ENCODE measurements around the gene STRIT1.

STRIT1 gene

GRCh38 chr3:155293516-155293915 is at the start of gene STRIT1:
STRIT1 (minus strand) TSS chr3:155293683.
- no peak for DNase-seq (ENCODE audit: low read depth)

- no peak for DNase-seq (ENCODE audit: low read depth)
These were observed 48.9 kb upstream of the STRIT1 start for GRCh38 chr3:155342344-155342743.

DNA sequence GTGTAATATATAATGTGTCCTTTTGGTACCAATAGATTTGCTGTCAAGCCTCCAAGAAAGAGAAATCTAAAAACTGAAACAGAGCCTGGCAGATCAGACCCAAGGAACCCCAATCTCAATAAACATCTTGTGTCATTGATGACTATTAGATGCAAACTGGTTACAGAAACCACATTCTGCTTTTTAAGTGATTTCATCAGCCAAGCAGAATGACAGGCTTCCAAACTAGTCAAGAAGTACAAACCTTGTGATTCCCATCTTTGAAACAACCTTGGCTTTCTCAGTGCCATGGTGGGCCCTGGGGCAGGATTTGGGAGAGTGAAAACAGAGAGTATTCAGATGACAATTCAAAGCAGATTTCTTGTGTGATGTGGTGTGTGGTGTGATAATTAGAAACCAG is 45.6 kb upstream of the STRIT1 start:
- no peak for DNase-seq (ENCODE audit: low read depth)

DNA sequence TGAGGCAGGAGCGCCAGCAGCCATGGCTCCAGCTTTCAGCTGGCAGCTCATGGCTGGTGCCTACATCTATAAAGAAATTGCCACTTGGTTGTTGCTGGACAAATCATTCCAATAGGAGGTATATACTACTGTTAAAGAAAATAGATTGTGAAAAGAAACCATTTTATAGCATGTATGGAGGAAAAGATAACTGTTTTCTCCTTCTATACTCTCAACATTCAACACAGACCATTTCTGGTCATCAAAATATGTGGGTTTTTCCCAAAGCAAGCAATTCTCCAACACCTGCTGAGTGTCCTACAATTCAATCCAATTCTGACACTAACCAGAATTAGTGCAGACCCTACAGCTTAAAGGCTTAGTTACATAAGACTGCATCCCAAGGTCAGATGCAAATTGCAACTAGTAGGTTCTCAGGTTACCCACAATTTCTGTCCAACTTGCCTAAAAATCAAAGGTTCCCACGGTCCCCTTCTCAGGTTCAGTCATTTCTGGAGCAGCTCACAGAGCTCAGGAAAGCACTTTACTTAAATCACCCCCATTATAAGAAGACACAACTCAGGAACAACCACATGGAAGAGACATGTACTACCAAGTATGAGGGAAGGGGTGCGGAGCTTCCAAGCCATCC is 42.4 kb upstream of the STRIT1 start:
- DNase-seq (ENCODE audit: low read depth) = no peak

DNA sequence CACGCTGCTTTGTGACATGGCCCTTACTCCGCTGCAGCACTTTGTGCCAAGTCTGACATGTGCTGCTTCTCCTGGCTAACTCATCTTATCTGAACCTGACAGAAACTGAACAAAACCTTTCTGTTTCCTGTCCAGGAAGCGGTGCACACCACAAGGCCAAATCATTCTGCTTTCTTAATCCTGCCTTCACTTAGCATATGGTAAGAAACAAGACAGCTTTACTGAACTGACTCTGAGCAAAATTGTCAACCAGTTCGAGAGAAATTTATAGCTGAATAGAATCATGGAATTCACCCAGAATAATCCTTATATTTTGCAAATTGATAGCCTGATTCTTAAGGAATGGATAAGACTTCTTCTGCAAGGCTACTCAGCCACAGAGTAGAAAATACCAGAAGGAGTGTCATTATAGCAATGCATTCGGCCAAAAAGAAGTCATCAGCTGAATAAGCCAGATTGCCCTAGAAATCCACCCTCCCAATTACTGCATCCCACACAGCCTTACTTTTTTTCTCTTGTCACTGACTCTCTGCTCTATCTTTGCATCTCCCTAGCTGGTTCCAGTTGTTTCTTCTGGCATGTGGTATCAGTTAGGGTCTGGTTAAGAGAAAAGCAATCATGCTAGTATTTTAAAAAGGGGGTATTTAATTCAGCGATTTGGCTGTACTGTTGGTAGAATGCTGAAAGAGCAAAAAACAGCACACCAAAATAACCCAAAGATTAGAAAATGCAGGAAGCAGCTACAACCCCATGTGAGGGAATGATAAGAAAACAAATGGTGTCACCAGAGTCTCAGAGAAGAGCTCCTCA is 41.6 kb upstream of the STRIT1 start:
- DNase-seq (ENCODE audit: low read depth) = no peak

GRCh38 chr3:155334215-155334913 is 40.9 kb upstream of the STRIT1 start:
- DNase-seq (ENCODE audit: low read depth) = no peak

DNA sequence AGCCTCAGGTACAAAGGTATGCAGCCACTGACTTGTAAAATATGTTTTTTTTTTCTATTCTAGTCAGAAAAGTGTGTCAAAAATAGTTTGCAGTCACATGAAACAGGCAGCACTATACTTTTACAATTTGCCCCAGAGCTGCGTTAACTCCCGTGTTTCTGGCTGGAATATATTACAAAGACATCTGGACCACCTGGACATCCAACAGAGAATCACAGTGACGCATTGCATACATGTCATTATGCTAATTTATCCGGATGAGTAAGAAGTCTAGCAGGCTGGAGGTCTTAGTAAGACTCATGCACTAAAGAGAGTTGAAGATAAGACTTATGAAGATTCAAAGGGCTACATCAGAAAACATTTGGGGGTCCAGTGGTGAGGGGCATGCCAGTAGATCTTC is 39.2 kb upstream of the STRIT1 start:
- no peak for DNase-seq (ENCODE audit: low read depth)

DNA sequence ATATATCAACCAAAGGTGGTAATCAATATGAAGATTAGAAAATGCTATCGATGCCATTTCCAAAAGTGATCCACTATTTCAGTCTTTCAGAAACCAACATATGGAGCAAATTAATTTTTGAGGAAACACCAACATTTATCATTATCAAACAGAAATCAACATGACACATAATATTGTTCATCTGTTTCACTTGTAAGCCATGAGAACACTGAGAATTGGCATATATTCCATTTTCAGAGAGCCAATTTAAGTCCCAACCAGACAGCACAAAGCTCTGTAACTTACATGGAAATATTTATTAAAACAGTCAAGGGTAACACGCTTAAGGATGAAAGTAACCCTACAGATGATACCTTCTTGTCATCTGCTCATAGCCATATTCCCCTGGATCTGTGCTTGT is 37.6 kb upstream of the STRIT1 start:
- no peak for DNase-seq (ENCODE audit: low read depth)

- no peak for DNase-seq (ENCODE audit: low read depth)
These were observed 36.9 kb upstream of the STRIT1 start for GRCh38 chr3:155330370-155330769.

- DNase-seq (ENCODE audit: low read depth) = no peak
These were observed 36.1 kb upstream of the STRIT1 start for GRCh38 chr3:155329513-155330048.

GRCh38 chr3:155327871-155328270 is 34.4 kb upstream of the STRIT1 start:
- DNase-seq (ENCODE audit: low read depth) = no peak

GRCh38 chr3:155327430-155327829 is 33.9 kb upstream of the STRIT1 start:
- no peak for DNase-seq (ENCODE audit: low read depth)

GRCh38 chr3:155326901-155327300 is 33.4 kb upstream of the STRIT1 start:
- no peak for DNase-seq (ENCODE audit: low read depth)

- no peak for DNase-seq (ENCODE audit: low read depth)
These were observed 32.8 kb upstream of the STRIT1 start for GRCh38 chr3:155326244-155326643.

DNA sequence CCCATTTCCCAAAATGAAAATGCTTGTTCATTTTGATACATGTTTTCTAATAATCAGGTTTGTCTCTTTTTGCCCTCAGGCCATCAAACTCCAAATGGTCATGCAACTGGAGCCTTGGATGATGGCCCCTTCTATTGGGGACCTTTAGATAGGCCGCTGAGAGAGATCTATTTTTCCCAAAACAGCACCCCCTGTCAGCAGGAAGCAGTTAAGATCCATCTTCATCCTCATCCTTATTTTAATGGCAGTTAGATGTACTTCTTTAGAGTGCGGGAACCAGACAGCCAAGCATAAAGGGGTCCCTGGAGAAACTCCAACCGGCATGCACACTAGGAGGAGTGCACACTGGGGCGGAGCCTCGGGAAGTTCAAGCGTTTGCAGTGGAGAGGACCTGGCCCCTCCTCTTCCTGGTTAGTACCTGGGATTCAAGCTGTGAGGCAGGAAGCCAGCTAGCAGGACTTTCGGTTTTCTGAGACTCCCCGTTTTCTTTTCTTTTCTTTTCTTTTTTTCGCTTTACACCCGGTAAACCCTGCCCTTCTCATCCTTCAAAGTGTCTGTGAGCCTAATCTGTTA is 31.9 kb upstream of the STRIT1 start:
- DNase-seq (ENCODE audit: low read depth) = no peak

GRCh38 chr3:155323063-155323666 is 29.7 kb upstream of the STRIT1 start:
- no peak for DNase-seq (ENCODE audit: low read depth)

- DNase-seq (ENCODE audit: low read depth) = no peak
These were observed 27.9 kb upstream of the STRIT1 start for GRCh38 chr3:155321418-155321817.

DNA sequence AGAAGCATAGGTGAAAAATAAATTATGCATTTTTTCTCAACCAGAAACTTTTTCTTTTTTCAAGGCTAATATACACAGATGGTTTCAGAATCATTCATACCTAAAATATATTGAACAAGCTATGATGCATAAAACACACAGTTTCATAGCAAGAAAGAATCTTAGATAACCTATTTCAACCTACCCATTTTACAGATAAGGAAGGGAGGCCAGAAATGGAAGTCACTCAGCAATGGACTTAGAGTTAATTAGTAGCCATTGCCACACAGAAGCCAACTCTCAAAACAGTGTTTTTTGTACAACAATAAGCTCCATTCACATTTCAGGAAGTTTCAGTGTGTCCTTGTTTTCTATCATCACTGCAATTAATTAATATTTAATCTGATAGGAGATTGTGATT is 27.5 kb upstream of the STRIT1 start:
- no peak for DNase-seq (ENCODE audit: low read depth)

DNA sequence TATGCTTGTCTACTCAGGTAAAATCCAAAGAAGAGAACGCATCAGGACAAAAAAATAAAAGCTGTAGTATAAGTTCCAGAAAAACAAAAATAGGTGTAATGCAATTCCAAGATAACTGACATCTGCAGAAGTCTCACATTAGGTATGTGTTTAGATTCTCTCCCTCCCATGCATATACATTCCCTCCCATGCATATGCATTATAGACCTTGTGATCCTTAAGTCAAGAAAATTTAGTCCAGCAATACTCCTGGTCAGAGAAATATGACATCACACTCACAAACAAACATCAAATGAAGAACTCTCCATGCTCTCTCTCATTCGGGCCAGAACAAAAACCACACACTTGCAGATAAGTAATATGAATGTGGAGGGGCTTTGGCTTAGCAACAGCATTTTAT is 25.3 kb upstream of the STRIT1 start:
- DNase-seq (ENCODE audit: low read depth) = no peak

DNA sequence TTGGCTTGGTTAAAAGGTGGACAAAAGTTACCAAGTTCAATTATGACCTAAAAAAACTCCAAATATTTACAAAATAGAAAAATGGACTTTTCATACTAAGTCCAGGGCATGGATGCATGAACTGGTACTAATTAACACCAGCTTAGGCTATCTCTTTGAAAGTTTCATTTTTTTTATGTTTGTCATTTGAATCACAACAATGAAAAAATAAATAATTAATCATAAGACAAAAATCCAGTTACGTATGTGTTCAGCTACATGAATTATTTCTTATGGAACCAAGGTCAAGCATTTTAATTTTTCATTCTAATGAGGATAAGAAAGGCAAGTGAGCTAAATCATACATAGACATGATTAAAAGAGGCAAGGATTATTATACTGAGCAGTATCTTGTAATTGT is 23.7 kb upstream of the STRIT1 start:
- no peak for DNase-seq (ENCODE audit: low read depth)

GRCh38 chr3:155316426-155316825 is 22.9 kb upstream of the STRIT1 start:
- no peak for DNase-seq (ENCODE audit: low read depth)

- DNase-seq (ENCODE audit: low read depth) = no peak
These were observed 20.4 kb upstream of the STRIT1 start for GRCh38 chr3:155313916-155314315.

Data from activated T-cell treated with anti-CD3 and anti-CD28 coated beads for 48 hours (primary cell).